Body of pancreas (tissue), 4 donors: Measurements from ENCODE around the gene SNPH. TPM values are rescaled to one million over a fixed set of nuclear protein-coding genes. Genes with fewer than 3 reads are reported as not detected.

Experiments
- ATAC-seq: fragments of 150-250 bp; one replicate; pipeline ENCODE4 v1.9.1; 2016
- DNase-seq, 4 donors: peaks; one replicate each; pipeline ENCODE4 v3.0.0-alpha.2; 2019
- H3K27ac ChIP-seq, 4 donors: fragments of 200-600 bp; sonication (generic); 1 replicate in 3 of 4; 2 replicates in 1 of 4; pipeline versions ENCODE4 v1.5.1 to v1.6.1; 2016 to 2019; ENCODE audit warnings: mild to moderate bottlenecking in 1 of 4, mixed read lengths in 1 of 4, moderate library complexity in 1 of 4
- H3K27me3 ChIP-seq, 2 donors: fragments of 200-600 bp; sonication (generic); one replicate each; pipeline ENCODE4 v1.6.0; 2016; ENCODE audit warnings: mild to moderate bottlenecking in 1 of 2
- H3K36me3 ChIP-seq, 2 donors: fragments of 200-600 bp; sonication (generic); replicated peaks in 1 of 2; 2 replicates each; pipeline ENCODE4 v1.5.1; 2016; ENCODE audit warnings: low read depth in 2 of 2; ENCODE audit not compliant: insufficient read depth in 1 of 2
- H3K4me1 ChIP-seq: fragments of 200-600 bp; sonication (generic); one replicate; pipeline ENCODE4 v1.6.0; 2016
- H3K4me3 ChIP-seq, 2 donors: fragments of 200-600 bp; sonication (generic); 1 replicate in 1 of 2; 2 replicates in 1 of 2; pipeline ENCODE4 v1.5.1; 2016 to 2019
- H3K9me3 ChIP-seq, 3 donors: fragments of 200-600 bp; sonication (generic); 1 replicate in 2 of 3; 2 replicates in 1 of 3; pipeline ENCODE4 v1.5.1; 2016
- POLR2A ChIP-seq, 3 donors: fragments of 450-650 bp; IDR thresholded peaks; one replicate each; pipeline ENCODE4 v1.6.1; 2016; ENCODE audit warnings: antibody characterized with exemption in 3 of 3, mild to moderate bottlenecking in 2 of 3
- WGBS, 2 donors: methylation state at CpG; one replicate each; pipeline ENCODE4 v1.1.5; 2017; 5-methylcytosine and 5-hydroxymethylcytosine counted together
- intact Hi-C: fragments of 100-400 bp; cut with DNase I; formaldehyde crosslinking; loops from one replicate; pipeline ENCODE4 v1.15.1; 2023
- total RNA-seq, 2 donors: library from RNA; depleted of rRNA; stranded (reverse); fragments of >200 nt; gene quantifications; one replicate each; pipeline ENCODE4 v1.1.0, GENCODE V29; 2016
- TF ChIP-seq, protein P1 (sequence below), 7 experiments: fragments of 450-650 bp in 4 of 7; fragments of 200-600 bp in 3 of 7; sonication (generic) in 3 of 7; IDR thresholded peaks; one replicate each; pipeline ENCODE4 v1.5.1; 2016 to 2019; ENCODE audit warnings: antibody characterized with exemption in 7 of 7

Gene SNPH
- total RNA-seq, 2 donors from 2014 or later, result 3.3 to 3.4 TPM

DNA sequence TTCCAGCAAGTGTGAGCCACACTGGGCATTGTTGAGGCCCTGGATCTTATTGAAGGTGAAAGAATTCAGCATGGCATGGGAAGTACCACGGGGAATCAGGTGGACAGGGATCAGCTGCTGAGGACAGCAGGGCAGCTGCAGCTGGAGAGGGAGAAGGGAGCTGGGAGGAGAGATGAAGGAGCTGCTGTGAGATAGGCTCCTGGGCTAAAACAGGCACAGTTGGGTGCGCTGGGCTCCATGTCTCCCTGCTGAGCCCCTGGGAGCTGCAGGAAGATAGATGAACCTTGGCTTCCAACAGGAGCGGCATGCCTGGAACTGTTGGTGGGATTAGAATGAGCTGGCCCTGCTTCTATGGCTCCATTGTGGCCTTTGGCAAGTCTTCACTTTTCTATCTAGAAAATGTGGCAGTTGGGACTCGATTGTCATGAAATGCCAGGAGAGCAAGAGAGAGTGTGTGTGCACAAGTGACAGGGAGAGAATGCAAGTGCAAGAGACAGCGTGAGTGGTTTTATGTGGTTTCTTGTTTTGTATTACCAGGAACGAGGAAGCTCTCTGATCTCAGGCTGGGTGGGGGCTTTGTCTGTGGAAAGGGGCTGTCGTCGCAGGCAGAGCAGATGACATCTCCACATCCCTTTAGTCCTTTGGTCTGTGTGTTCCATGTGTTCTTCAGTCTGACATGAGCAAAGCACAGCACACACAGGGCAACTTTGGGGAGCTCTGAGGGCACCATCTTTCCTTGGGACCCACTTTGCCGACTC lies 20.4 kb downstream of the SNPH start:
- H3K4me3 ChIP-seq, result no peak overlapping the region
- no peaks in the 10 kb centered on the region for H3K9me3 ChIP-seq
- TF ChIP-seq POLR2A (IDR thresholded peaks at IDR 0.05), result no peak
- TF ChIP-seq, protein P1, sequence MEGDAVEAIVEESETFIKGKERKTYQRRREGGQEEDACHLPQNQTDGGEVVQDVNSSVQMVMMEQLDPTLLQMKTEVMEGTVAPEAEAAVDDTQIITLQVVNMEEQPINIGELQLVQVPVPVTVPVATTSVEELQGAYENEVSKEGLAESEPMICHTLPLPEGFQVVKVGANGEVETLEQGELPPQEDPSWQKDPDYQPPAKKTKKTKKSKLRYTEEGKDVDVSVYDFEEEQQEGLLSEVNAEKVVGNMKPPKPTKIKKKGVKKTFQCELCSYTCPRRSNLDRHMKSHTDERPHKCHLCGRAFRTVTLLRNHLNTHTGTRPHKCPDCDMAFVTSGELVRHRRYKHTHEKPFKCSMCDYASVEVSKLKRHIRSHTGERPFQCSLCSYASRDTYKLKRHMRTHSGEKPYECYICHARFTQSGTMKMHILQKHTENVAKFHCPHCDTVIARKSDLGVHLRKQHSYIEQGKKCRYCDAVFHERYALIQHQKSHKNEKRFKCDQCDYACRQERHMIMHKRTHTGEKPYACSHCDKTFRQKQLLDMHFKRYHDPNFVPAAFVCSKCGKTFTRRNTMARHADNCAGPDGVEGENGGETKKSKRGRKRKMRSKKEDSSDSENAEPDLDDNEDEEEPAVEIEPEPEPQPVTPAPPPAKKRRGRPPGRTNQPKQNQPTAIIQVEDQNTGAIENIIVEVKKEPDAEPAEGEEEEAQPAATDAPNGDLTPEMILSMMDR (IDR thresholded peaks at IDR 0.05), result no peak
- ATAC-seq, result no peak
- no peaks in the 10 kb centered on the region for H3K36me3 ChIP-seq
- intact Hi-C loops, result no loop called here
- no peaks in the 10 kb centered on the region for H3K27me3 ChIP-seq
- WGBS, 2 donors, result 86 to 90% methylated on average over 9 of the region's 9 CpGs
- no peak for DNase-seq
- H3K27ac ChIP-seq, result no peak overlapping the region
- H3K4me1 ChIP-seq, result peaks cover 7% of the 10 kb centered on the region

DNA sequence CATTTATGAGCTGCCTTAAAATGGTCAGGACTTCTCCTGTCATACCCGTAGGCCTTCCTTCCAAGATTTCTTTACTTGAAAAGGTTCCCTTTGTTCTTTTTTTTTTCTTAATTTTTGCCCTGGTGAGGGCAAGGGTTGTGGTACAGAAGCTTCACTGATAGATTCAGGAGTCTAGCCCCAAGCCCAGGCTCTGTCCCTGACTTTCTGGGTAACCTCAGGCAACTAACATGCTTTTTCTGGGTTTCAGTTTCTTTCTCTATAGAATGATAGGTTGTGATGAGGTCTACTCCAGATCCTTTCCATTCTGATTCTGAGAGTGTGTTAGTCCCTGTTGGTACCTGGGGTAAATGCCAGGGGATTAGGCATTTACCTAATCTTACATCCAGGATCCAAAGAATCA lies 21.2 kb downstream of the SNPH start:
- ATAC-seq, result no peak
- intact Hi-C loops, result no loop called here

DNA sequence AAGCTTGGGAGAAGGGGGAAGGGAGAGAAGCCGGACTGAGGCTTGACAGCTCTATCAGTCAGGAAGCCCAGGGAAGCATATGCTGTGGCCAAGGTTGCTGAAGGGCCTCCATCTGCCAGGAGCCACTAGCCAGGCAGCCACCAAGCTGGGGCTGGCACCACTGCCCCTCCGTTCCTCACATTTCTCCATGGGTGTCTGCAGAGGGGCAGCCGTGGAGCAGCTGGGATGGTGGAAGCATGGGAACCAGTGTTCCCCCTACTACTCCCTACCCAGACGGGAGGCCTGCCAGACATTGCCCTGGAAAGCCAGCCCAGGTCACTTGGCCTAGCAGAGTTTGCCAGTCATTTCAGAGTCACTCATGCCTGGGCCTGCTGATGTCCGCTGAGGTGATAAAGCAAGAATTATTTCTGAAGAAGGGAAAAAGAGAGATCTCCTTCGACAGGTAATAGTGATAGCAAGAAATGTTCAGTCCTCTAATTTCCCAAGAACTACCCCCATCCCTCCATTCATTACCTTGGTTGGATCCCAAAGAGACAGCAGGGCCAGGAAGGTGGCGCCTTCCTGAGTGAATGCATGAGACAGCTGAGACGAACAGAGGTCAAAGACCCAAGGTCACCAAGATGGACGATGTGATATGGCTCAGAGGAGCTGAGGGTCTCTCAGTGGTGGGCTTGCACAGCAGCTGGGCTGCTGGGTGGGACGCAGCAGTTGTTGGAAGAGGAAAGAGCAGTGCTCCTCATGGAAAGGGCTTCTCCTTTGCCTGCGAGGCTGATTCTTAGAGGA lies 21.9 kb downstream of the SNPH start:
- intact Hi-C loops, result no loop called here
- Histone ChIP-seq H3K36me3 (no peaks in the 10 kb centered on the region), H3K9me3 (no peaks in the 10 kb centered on the region), H3K4me3 (no peak overlapping the region), H3K27me3 (no peaks in the 10 kb centered on the region), H3K27ac (no peak overlapping the region), H3K4me1 (no peaks in the 10 kb centered on the region)
- 86 to 87% methylated on average over 11 of the region's 11 CpGs for WGBS, 2 donors
- no peak for DNase-seq
- ATAC-seq, result no peak
- TF ChIP-seq, protein P1 (IDR thresholded peaks at IDR 0.05), result no peak
- TF ChIP-seq POLR2A (IDR thresholded peaks at IDR 0.05), result no peak

More for the DNA sequence above, 21.2 kb downstream of the SNPH start:
- TF ChIP-seq, protein P1 (IDR thresholded peaks at IDR 0.05), result no peak
- Histone ChIP-seq H3K4me1 (no peaks in the 10 kb centered on the region), H3K36me3 (no peaks in the 10 kb centered on the region), H3K27ac (no peak overlapping the region), H3K4me3 (no peak overlapping the region), H3K9me3 (no peaks in the 10 kb centered on the region), H3K27me3 (no peaks in the 10 kb centered on the region)
- DNase-seq, result no peak
- WGBS, 2 donors, result 86 to 90% methylated on average over 1 of the region's 1 CpG

DNA sequence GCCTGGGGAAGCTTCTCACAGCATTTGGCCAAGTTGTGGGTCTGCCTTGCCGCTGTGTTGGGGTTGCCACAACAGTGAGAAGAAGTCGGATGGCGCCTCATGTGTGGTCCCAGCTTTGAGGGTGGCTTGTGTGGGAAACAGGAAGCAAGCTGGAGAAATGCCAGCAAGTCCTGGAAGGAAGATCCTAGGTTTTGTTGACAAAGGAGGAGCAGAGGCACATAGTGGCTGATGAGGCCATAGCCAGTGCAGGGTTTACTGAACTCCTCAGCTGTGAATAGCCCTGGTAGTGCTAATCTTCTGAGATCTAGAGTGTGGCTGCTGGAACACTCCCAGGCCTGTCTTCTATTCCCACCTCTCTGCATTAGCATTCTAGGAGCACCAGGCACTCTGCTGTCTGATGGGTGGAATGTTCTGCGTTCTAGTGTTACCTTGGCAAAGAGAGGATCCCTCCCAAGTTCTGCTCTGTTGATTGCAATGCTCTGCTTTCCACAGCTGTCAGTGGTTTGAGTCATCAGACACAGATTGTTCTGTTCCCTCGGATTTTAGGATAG lies 25.2 kb downstream of the SNPH start:
- intact Hi-C loops, result no loop called here
- ATAC-seq (no peak), DNase-seq (no peak)
- Histone ChIP-seq H3K36me3 (no peaks in the 10 kb centered on the region), H3K9me3 (no peaks in the 10 kb centered on the region), H3K27me3 (no peaks in the 10 kb centered on the region), H3K27ac (no peak overlapping the region), H3K4me3 (no peak overlapping the region), H3K4me1 (peaks cover 7% of the 10 kb centered on the region)
- TF ChIP-seq, protein P1 (IDR thresholded peaks at IDR 0.05), result no peak
- no peak for TF ChIP-seq POLR2A (IDR thresholded peaks at IDR 0.05)
- 71 to 85% methylated on average over 5 of the region's 5 CpGs for WGBS, 2 donors
